Natural killer cell (primary cell): Measurements from ENCODE around the gene NME9. TPM values are rescaled to one million over a fixed set of nuclear protein-coding genes. Genes with fewer than 3 reads are reported as not detected.

Experiments
- ATAC-seq, 3 donors: fragments of 150-1000 bp in 2 of 3; fragments of 200-7000 bp in 1 of 3; cut with Tn5 transposase; 1 replicate in 1 of 3; 2 replicates in 2 of 3; pipeline ENCODE4 v1.10.0; 2021; ENCODE audit warnings: mild to moderate bottlenecking in 2 of 3, moderate library complexity in 2 of 3
- DNase-seq, 2 donors: peaks; one replicate each; pipeline versions ENCODE4 v3.0.0 to v3.0.0-alpha.2; 2013 to 2021; ENCODE audit warnings: mixed read lengths in 1 of 2
- H3K27ac ChIP-seq: one replicate; pipeline ENCODE4 v1.5.1; 2013; ENCODE audit warnings: mild to moderate bottlenecking, low read length
- H3K27me3 ChIP-seq: one replicate; pipeline ENCODE4 v1.6.1; 2013; ENCODE audit warnings: low read length; ENCODE audit not compliant: control insufficient read depth, insufficient read depth
- H3K36me3 ChIP-seq: one replicate; pipeline ENCODE4 v1.6.1; 2013; ENCODE audit warnings: low read length; ENCODE audit not compliant: control insufficient read depth, insufficient read depth
- H3K4me1 ChIP-seq: one replicate; pipeline ENCODE4 v1.6.1; 2013; ENCODE audit warnings: low read length; ENCODE audit not compliant: control insufficient read depth, insufficient read depth
- H3K4me3 ChIP-seq: one replicate; pipeline ENCODE4 v1.5.1; 2013; ENCODE audit warnings: low read length
- H3K9me3 ChIP-seq: one replicate; pipeline ENCODE4 v1.6.1; 2013; ENCODE audit warnings: low read length; ENCODE audit not compliant: control insufficient read depth, insufficient read depth
- H3K27ac Mint-ChIP-seq, 2 donors: one replicate each; pipeline ENCODE4 v1.8.0; 2022; ENCODE audit warnings: mild to moderate bottlenecking in 2 of 2, mixed read lengths in 2 of 2, moderate library complexity in 1 of 2
- H3K27me3 Mint-ChIP-seq, 2 donors: one replicate each; pipeline ENCODE4 v1.8.0; 2022; ENCODE audit warnings: low read depth in 2 of 2, mixed read lengths in 2 of 2
- H3K36me3 Mint-ChIP-seq: one replicate; pipeline ENCODE4 v1.8.0; 2022; ENCODE audit warnings: mixed read lengths
- H3K4me1 Mint-ChIP-seq, 2 donors: one replicate each; pipeline ENCODE4 v1.8.0; 2022; ENCODE audit warnings: mixed read lengths in 2 of 2
- H3K4me3 Mint-ChIP-seq: one replicate; pipeline ENCODE4 v1.8.0; 2022; ENCODE audit warnings: mild to moderate bottlenecking, moderate library complexity, mixed read lengths
- H3K9me3 Mint-ChIP-seq, 2 donors: one replicate each; pipeline ENCODE4 v1.8.0; 2022; ENCODE audit warnings: mixed read lengths in 2 of 2
- CTCF ChIP-seq: fragments of 200-600 bp; IDR thresholded peaks from one replicate; pipeline ENCODE4 v1.8.0; 2022; ENCODE audit warnings: antibody characterized with exemption
- WGBS: methylation state at CpG from one replicate; pipeline ENCODE4 v1.1.7; 2013; ENCODE audit warnings: missing lambda C conversion rate; ENCODE audit not compliant: insufficient coverage; 5-methylcytosine and 5-hydroxymethylcytosine counted together
- intact Hi-C: fragments of 100-400 bp; cut with micrococcal nuclease; formaldehyde crosslinking; loops from one replicate; pipeline ENCODE4 v1.14.2; 2022
- total RNA-seq, 4 donors: library from RNA; stranded (reverse); fragments of 120-200 nt in 1 of 4; gene quantifications; one replicate each; pipeline versions ENCODE4 v1.2.3 to v1.2.4, GENCODE V29; 2013 to 2022

The NME9 gene
- total RNA-seq, 3 donors from 2014 or later (not counting 1 experiment from before 2014, with no cell fraction given), result not detected

GRCh38 chr3:138297876-138298275 lies 31.8 kb downstream of the NME9 start:
- Histone ChIP-seq H3K4me1 (no peaks in the 10 kb centered on the region), H3K27me3 (no peaks in the 10 kb centered on the region), H3K36me3 (peaks cover 22% of the 10 kb centered on the region), H3K27ac (no peak overlapping the region), H3K4me3 (no peak overlapping the region), H3K9me3 (no peaks in the 10 kb centered on the region)
- no peak for DNase-seq
- ATAC-seq, result no peak
- intact Hi-C loops, result no loop called here
- Mint-ChIP-seq H3K36me3 (no peaks in the 10 kb centered on the region), H3K27me3 (no peaks in the 10 kb centered on the region), H3K9me3 (no peaks in the 10 kb centered on the region), H3K4me3 (no peak overlapping the region), H3K4me1 (no peaks in the 10 kb centered on the region), H3K27ac (no peak overlapping the region)
- no peak for TF ChIP-seq CTCF
- WGBS, result 83% methylated on average over 1 of the region's 1 CpG

GRCh38 chr3:138297059-138297607 lies 32.5 kb downstream of the NME9 start:
- no peak for ATAC-seq
- Mint-ChIP-seq H3K4me1 (no peaks in the 10 kb centered on the region), H3K27ac (no peak overlapping the region), H3K27me3 (no peaks in the 10 kb centered on the region), H3K9me3 (no peaks in the 10 kb centered on the region), H3K36me3 (no peaks in the 10 kb centered on the region), H3K4me3 (no peak overlapping the region)
- intact Hi-C loops, result no loop called here
- DNase-seq, result no peak
- Histone ChIP-seq H3K4me1 (no peaks in the 10 kb centered on the region), H3K9me3 (no peaks in the 10 kb centered on the region), H3K27me3 (no peaks in the 10 kb centered on the region), H3K4me3 (no peak overlapping the region), H3K27ac (no peak overlapping the region), H3K36me3 (peaks cover 29% of the 10 kb centered on the region)
- whole genome bisulfite sequencing, result 80% methylated on average over 4 of the region's 5 CpGs
- no peak for TF ChIP-seq CTCF

GRCh38 chr3:138296639-138297038 lies 33.0 kb downstream of the NME9 start:
- no peak overlapping the region for H3K27ac Mint-ChIP-seq
- 87% methylated on average over 1 of the region's 1 CpG for WGBS
- Histone ChIP-seq H3K4me1 (no peaks in the 10 kb centered on the region), H3K36me3 (peaks cover 31% of the 10 kb centered on the region), H3K9me3 (no peaks in the 10 kb centered on the region), H3K4me3 (no peak overlapping the region), H3K27me3 (no peaks in the 10 kb centered on the region), H3K27ac (no peak overlapping the region)
- no peak for TF ChIP-seq CTCF
- no peaks in the 10 kb centered on the region for H3K4me1 Mint-ChIP-seq
- DNase-seq (no peak), ATAC-seq (no peak)
- no peaks in the 10 kb centered on the region for H3K9me3 Mint-ChIP-seq
- H3K27me3 Mint-ChIP-seq, result no peaks in the 10 kb centered on the region
- intact Hi-C loops, result no loop called here
- H3K4me3 Mint-ChIP-seq, result no peak overlapping the region
- H3K36me3 Mint-ChIP-seq, result no peaks in the 10 kb centered on the region

- no peak overlapping the region for H3K4me3 ChIP-seq
- no peaks in the 10 kb centered on the region for H3K4me1 Mint-ChIP-seq
- H3K9me3 ChIP-seq, result no peaks in the 10 kb centered on the region
- H3K4me1 ChIP-seq, result no peaks in the 10 kb centered on the region
- H3K27ac ChIP-seq, result no peak overlapping the region
- TF ChIP-seq CTCF, result no peak
- H3K27me3 ChIP-seq, result no peaks in the 10 kb centered on the region
- peak overlapping the region in 1 of 2 donors; percentile 23 for H3K27ac Mint-ChIP-seq
- intact Hi-C loops, result no loop called here
- DNase-seq (no peak), ATAC-seq (no peak)
- no peak overlapping the region for H3K4me3 Mint-ChIP-seq
- no peaks in the 10 kb centered on the region for H3K9me3 Mint-ChIP-seq
- H3K36me3 ChIP-seq, result peaks cover 70% of the 10 kb centered on the region
- H3K27me3 Mint-ChIP-seq, result no peaks in the 10 kb centered on the region
- H3K36me3 Mint-ChIP-seq, result no peaks in the 10 kb centered on the region
- WGBS, result 93% methylated on average over 3 of the region's 3 CpGs
These were observed 40.0 kb downstream of the NME9 start for GRCh38 chr3:138289701-138290100.
